Measurements from ENCODE around the gene ART3.

- TF ChIP-seq EP300 (IDR thresholded peaks at IDR 0.05; ENCODE audit: borderline replicate concordance) (no peak), TAF1 (IDR thresholded peaks at IDR 0.05; ENCODE audit: low read depth) (no peak), MAX (IDR thresholded peaks at IDR 0.05) (no peak), USF1 (IDR thresholded peaks at IDR 0.05) (no peak), RAD21 (IDR thresholded peaks at IDR 0.05; ENCODE audit: low read depth) (no peak), CEBPB (IDR thresholded peaks at IDR 0.05) (no peak), FOXM1 (IDR thresholded peaks at IDR 0.05; ENCODE audit: borderline replicate concordance, low read depth) (no peak)
- TF ChIP-seq, protein P1, sequence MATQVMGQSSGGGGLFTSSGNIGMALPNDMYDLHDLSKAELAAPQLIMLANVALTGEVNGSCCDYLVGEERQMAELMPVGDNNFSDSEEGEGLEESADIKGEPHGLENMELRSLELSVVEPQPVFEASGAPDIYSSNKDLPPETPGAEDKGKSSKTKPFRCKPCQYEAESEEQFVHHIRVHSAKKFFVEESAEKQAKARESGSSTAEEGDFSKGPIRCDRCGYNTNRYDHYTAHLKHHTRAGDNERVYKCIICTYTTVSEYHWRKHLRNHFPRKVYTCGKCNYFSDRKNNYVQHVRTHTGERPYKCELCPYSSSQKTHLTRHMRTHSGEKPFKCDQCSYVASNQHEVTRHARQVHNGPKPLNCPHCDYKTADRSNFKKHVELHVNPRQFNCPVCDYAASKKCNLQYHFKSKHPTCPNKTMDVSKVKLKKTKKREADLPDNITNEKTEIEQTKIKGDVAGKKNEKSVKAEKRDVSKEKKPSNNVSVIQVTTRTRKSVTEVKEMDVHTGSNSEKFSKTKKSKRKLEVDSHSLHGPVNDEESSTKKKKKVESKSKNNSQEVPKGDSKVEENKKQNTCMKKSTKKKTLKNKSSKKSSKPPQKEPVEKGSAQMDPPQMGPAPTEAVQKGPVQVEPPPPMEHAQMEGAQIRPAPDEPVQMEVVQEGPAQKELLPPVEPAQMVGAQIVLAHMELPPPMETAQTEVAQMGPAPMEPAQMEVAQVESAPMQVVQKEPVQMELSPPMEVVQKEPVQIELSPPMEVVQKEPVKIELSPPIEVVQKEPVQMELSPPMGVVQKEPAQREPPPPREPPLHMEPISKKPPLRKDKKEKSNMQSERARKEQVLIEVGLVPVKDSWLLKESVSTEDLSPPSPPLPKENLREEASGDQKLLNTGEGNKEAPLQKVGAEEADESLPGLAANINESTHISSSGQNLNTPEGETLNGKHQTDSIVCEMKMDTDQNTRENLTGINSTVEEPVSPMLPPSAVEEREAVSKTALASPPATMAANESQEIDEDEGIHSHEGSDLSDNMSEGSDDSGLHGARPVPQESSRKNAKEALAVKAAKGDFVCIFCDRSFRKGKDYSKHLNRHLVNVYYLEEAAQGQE (IDR thresholded peaks at IDR 0.05; ENCODE audit: low read depth), result no peak
Measured at GRCh38 chr4:76091052-76091451, 16.5 kb downstream of the ART3 start.
